KOPT-K1 (cell line): ENCODE results near the gene CHST3.

ENCODE experiments used
- H3K27ac ChIP-seq: fragments of 200-600 bp; sonication (generic); 2 replicates; pipeline ENCODE4 v1.5.1; 2016; ENCODE audit warnings: antibody characterized with exemption, mild to moderate bottlenecking, low read depth, low read length; ENCODE audit not compliant: poor library complexity, severe bottlenecking
- H3K36me3 ChIP-seq: fragments of 200-600 bp; sonication (generic); 2 replicates; pipeline ENCODE4 v1.5.1; 2017; ENCODE audit warnings: antibody characterized with exemption, mild to moderate bottlenecking, low read length, moderate library complexity; ENCODE audit not compliant: insufficient read depth
- H3K9me3 ChIP-seq: fragments of 200-600 bp; sonication (generic); 2 replicates; pipeline ENCODE4 v1.5.1; 2017; ENCODE audit warnings: antibody characterized with exemption, low read length, mild to moderate bottlenecking; ENCODE audit not compliant: insufficient read depth, poor library complexity, severe bottlenecking

The CHST3 gene

DNA sequence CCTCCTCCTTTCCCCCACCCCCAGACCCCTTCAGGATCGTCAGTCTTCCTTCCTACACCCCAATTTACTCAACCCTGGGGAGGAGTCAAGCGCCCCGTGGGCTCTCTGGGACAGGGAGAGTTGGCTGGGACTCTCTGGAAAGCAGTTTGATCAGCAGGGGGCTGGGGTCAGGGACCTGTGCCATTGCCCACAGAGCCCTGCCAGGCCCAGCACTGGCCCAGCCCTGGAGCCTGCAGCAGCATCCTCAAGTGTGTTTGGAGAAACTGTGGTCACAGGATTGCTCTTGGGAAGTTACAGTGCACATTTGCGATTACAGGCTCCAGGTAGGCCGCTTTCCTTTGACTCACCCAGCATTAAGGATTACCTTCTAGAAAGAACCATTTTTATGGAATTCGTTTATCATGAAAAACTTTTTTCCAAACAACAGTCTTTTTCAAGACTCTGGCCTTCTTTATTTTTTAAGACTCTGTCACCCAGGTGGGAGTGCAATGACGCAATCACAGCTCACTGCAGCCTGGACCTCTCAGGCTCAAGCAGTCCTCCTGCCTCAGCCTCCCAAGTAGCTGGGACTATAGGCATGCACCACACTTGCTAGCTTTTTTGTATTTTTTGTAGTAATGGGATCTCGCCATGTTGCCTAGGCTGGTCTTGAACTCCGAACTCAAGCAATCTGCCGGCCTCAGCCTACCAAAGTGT is 50.7 kb downstream of the CHST3 start:
- Histone ChIP-seq H3K36me3 (no peaks in the 10 kb centered on the region), H3K27ac (no peak overlapping the region), H3K9me3 (no peaks in the 10 kb centered on the region)

DNA sequence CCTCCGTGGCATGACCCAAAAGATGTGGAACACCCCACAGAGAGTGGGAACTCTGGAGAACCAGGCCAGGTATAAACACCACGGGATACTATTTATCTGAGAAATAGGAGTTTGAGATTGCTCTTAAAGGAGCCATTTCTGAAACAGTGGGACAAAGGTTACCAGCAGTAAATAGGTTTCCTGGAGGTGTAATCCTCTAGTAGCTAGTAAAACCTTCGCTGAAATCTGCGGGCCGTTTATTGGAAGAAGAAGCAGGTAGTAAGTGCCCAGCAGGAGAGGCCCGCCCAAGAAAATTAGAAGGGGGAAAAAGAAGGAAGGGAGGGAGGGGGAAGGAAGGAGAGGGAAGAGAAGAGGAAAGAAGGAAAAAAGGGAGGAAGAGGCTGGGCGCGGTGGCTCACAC is 51.6 kb downstream of the CHST3 start:
- H3K9me3 ChIP-seq = no peaks in the 10 kb centered on the region
- no peak overlapping the region for H3K27ac ChIP-seq

DNA sequence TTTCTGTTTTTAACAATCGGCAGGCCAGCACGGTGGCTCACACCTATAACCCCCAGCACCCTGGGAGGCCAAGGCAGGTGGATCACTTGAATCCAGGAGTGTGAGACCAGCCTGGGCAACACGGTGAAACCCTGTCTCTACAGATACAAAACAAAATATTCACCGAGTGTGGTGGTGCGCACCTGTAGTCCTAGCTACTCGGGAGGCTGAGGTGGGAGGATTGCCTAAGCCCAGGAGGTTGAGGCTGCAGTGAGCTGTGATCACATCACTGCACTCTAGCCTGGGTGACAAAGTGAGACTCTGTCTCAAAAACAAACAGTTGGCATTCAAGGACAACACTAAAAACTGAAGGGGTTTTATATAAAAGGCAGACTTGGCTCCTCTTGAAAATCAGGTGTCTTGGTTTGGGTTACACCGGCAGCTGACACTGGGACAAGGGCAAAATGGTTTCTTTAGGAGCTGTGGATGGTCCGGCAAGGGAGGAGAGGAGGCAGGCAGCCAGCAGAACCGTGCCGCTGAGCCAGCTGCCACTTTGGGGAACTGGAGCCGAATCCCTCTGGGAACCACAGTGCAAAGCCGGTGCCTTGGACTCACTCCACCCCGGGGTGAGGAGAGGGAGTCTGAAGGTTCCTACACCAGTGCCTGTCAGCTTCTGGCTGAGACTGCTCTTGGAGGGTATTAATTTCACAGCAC is 52.6 kb downstream of the CHST3 start:
- no peak overlapping the region for H3K27ac ChIP-seq
- H3K9me3 ChIP-seq = no peaks in the 10 kb centered on the region
- H3K36me3 ChIP-seq = no peaks in the 10 kb centered on the region

More for the DNA sequence above, 51.6 kb downstream of the CHST3 start:
- H3K36me3 ChIP-seq = no peaks in the 10 kb centered on the region

DNA sequence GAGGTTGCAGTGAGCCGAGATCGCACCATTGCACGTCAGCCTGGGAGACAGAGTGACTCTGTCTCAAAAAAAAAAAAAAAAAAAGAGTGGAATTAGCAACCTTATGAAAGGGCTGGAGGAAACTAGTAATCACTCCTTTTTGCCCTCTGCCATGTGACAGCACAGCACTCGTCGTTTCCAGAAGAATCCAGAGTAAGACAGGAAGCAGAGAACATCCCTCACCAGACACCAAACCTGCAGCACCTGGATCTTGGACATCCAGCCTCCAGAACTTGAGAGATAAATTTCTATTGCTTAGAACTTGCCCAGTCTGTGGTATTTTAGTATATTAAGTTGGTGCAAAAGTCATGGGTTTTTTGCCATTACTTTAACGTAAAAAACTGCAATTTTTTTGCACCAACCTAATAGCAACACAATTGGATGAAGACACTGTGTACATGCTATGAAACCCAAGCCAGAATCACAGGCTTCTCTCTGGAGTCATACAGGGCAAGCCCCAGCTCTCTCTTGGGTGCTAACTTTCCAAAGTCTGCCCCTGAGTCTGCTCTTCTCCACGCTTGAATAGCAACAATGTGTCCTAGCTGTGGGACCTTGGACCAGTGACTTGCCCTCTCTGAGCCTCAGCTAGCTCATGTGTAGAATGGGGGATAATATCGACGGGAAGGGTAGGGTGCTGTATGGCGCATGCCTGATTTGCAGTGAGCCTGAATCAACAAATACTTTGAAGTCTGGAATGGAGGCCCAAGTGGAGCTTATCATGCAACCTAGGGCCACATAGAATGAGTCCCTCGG is 55.1 kb downstream of the CHST3 start:
- H3K27ac ChIP-seq = no peak overlapping the region
- H3K9me3 ChIP-seq = no peaks in the 10 kb centered on the region
- no peaks in the 10 kb centered on the region for H3K36me3 ChIP-seq

DNA sequence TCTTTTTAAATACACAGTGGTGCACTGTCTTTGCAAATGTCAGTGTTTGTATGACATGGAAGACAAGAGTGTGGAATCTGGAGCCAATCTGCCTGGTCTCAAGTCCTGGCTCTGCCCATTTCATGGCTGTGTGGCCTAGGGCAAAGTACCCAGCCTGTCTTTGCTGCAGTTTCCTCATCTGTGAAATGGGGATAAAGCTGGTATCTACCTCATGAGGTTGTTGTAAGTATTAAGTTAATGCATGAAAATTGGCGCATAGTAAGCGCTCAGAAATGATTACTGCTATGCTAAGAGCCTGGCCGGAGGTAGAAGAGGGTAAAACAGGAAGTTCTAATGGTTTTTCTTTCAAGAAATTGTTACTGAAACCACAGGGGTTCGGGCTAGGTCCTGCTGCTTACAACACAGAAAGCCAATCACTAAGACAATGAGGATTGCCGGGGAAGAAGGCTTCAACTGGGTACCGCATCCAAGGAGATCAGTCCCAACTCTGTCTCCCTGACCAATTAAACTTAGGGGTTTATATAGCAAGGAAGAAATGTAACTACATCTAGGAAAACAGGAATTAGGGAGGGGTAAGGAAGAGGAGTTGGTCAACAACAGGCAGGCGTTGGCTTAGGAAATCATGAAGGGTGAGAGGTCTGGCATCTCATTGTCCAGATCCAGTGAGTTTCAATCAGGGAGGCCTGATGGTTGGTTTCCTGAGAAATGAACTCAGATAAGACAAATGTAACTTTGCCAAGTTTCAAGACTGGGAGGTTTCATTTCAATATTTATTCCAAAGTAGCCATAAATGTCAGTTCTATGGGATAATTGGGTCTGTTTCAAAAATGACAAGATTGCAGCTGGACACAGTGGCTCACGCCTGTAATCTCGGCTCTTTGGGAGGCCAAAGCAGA is 57.0 kb downstream of the CHST3 start:
- no peaks in the 10 kb centered on the region for H3K9me3 ChIP-seq
- no peaks in the 10 kb centered on the region for H3K36me3 ChIP-seq
- H3K27ac ChIP-seq = no peak overlapping the region

DNA sequence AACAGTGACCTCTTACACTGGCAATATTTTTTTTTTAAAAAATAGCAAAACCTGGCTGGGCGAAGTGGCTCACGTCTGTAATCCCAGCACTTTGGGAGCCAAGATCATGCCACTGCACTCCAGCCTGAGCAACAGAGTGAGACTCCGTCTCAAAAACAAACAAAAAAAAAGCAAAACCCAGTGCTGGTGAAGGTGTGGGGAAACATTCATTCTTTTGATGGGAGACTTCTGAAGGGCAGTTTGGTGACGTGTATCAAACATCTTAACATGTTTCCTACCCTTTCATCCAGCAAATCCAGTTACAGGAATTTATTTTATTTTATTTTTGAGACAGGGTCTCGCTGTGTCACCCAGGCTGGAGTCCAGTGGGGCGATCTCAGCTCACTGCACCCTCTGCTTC is 58.0 kb downstream of the CHST3 start:
- H3K27ac ChIP-seq = no peak overlapping the region
- H3K9me3 ChIP-seq = no peaks in the 10 kb centered on the region
- H3K36me3 ChIP-seq = no peaks in the 10 kb centered on the region

DNA sequence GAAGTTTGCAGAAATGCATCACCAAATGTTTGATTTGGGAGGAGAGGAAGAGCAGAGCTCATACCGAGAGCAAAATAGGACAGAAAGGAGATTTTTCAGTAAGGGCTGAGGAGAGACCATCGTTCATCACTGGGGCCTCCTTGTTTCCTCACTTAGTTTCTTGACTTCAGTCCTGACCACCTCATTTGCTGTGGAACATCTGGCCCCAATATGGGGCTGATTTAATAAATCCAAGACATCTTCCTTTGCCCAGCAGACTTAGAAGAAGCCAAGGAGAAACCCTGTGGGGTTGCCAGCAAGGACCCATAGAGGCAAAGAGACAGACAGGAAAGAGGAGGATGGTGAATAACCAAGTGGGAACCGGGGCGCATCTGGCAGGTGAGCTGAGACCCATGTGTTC is 60.4 kb downstream of the CHST3 start:
- no peaks in the 10 kb centered on the region for H3K36me3 ChIP-seq
- H3K9me3 ChIP-seq = no peaks in the 10 kb centered on the region
- no peak overlapping the region for H3K27ac ChIP-seq

DNA sequence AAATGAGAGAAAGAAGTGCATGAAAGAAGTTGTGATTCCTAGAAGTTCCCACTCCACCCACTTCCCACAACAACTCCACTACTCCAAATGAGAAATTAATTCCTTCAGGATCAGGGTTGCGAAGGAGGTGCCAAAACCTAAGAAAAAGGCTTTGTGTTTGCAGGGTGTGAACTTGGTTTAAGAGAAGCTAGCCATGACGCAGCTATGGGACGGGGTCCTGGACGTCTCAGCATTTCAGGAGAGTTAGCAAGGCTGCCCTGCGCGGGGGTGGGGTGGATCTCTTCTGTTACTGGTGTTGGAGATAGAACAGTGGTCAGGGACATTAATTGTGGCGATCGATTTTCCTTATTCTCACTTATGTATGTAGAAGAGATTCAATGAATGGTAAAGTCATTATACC is 61.2 kb downstream of the CHST3 start:
- no peaks in the 10 kb centered on the region for H3K36me3 ChIP-seq
- H3K9me3 ChIP-seq = no peaks in the 10 kb centered on the region
- no peak overlapping the region for H3K27ac ChIP-seq

DNA sequence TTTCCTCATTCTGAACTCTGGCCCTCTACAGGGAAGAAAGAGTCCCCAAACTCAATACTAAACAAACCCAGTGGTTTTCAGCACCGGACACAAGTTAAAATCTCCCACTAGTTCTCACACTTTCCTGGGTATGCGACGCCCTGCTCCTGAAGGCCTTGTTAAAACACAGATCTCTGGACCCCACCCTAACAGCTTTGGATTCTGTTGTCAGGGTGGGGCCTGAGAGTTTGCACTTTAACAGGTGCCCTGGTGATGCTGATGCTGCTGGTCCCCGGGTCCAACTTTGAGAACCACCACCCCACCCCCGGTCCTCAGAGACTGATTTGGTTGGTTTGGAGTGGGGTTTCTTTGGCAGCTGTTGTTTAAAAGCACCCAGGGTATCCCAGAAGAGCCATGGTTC is 61.6 kb downstream of the CHST3 start:
- H3K9me3 ChIP-seq = no peaks in the 10 kb centered on the region
- H3K36me3 ChIP-seq = no peaks in the 10 kb centered on the region
- no peak overlapping the region for H3K27ac ChIP-seq

DNA sequence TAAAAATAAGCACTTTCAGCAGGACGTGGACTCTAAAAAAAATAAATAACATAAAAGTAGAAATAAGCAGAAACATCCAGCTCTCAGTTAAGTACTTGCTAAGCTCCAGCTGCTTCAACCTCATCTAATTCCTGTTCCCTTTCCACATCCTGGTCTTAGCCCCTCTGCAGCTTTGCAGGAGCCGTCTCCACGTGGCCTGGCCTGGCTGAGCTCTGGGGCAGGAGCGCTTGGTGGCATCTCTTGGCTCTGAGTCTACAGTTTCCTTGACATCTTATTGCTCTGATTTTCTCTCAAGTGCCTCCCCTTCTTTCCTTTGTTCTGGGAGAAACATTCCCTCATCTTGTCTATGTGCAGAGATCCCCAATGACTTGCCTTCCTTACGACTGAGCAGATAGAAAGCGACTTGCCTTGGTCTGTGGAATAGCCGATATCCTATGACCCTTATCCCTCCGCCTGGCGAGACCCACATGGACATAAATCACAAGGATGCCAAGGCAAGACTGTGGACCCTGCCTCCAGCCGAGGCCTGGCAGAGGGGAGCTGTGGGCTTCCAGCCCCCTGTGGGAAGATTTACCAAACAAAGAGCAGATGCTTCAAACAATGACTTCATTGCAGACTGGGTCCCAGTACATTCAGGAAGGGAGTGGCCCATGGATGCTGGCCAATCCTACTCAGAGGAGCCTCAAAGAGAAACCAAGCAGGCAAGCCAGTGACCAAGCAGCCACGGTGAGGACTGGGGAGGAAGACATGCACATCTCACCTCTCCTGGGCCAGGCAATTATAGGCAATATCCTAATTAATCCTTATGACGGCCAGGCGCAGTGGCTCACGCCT is 62.3 kb downstream of the CHST3 start:
- Histone ChIP-seq H3K36me3 (no peaks in the 10 kb centered on the region), H3K9me3 (no peaks in the 10 kb centered on the region), H3K27ac (no peak overlapping the region)

DNA sequence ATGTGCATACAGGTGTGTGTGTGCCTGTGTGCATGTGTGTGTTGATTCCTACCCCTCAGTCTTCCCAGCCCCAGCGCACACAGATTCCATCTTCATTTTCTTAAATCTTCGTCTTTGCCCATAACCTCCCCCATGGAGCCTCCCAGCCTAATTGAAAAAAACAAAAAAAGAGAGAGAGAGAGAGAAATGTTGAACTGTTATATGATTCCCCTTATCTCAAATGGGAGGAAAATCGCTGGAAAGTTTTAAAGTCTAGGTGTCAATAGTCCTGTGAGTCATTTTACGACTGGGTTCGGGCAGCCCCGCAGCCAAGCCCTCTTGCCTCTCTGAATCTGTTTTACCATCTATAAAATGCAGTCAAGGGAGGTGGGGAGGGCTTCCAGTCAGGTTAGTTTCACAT is 63.3 kb downstream of the CHST3 start:
- no peaks in the 10 kb centered on the region for H3K36me3 ChIP-seq
- no peaks in the 10 kb centered on the region for H3K9me3 ChIP-seq
- no peak overlapping the region for H3K27ac ChIP-seq

DNA sequence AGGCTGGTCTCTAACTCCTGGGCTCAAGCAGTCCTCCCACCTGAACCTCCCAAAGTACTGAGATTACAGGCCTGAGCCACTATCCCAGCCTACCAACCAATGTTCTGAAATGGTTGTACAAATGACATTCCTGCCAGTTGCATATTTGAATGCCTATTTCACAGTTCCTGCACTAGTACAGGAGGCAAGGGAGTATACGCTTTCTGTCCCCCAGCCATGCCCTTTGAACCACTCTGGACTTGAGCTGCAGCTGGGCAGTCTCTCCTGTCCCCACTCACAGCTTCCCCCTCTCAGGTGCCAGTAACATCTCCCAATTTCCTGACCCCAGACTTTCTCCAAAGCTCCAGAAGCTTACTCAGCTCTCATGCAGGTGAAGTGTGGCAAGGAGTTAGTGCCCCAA is 65.2 kb downstream of the CHST3 start:
- Histone ChIP-seq H3K27ac (no peak overlapping the region), H3K36me3 (no peaks in the 10 kb centered on the region)

DNA sequence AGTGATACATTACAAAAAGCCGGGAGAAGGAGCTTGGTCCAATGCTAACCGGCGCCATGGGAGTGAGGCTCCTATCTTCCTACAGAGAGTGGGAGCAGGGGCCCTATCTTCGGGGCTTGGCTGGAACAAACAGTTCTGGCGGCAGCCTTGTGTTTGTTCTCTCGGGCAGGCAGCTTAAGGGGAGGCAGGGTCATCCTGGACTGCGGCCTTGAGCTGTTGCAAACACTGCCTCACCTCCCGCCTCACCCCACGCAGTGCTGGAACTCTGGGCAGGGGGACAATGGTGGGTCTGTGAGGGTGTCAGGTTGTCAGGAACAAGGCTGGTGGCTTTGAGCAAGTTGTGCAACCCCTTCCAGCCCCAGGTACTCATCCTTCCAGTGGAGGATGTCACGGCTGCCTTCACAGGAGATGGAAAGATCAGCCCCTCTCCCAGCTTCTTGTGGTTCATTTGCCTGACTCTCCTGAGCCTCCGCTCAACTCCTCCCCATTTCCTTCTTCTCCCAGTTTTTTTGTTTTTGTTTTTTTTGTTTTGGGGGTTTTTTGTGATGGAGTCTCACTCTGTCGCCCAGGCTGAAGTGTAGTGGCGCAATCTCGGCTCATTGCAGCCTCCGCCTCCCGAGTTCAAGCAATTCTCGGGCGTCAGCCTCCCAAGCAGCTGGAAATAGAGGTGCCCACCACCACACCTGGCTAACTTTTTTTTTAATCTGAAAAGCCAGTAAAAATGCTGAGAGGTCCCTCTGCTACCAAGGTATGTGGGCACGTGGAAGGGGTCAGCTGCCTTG is 66.8 kb downstream of the CHST3 start:
- no peaks in the 10 kb centered on the region for H3K9me3 ChIP-seq
- no peaks in the 10 kb centered on the region for H3K36me3 ChIP-seq
- no peak overlapping the region for H3K27ac ChIP-seq

More for the DNA sequence above, 65.2 kb downstream of the CHST3 start:
- no peaks in the 10 kb centered on the region for H3K9me3 ChIP-seq
